ENCODE measurements around the gene ACSM2A. TPM values are rescaled to one million over a fixed set of nuclear protein-coding genes. Genes with fewer than 3 reads are reported as not detected.
"Not testable (repeated sequence)": the region's sequence is repeated elsewhere in the genome, so short reads cannot be mapped to it uniquely, and the experiment has no call there.

ACSM2A gene
- total and polyA plus RNA-seq, 2 of the 4 experiments (the other 2 are of a cell fraction) = not detected

DNA sequence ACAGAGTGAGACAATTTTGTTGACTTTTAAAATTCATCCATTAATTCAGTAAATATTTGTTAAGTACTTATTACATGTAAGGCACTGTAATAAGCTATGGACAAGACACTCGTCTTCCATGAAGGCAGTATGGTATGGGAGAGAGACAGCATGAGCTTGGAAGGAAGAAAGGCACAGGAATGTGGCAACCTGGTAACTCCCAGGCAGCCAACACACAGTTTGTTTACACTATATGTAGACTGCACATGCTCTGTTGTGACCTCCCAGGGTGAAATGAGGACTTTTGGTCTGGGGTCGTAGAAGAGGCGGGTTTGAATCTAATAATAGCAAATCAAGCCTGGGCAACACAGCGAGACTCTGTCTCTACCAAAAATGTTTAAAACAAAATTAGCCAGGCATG lies 9.0 kb downstream of the ACSM2A start:
- POLR2A ChIA-PET (ENCODE audit: unreplicated experiment); H3K27ac ChIP-seq (ENCODE audit: insufficient read depth, low read length); H2BK20ac ChIP-seq (ENCODE audit: low read depth, low read length); CTCF ChIA-PET; intact Hi-C loops (cut with micrococcal nuclease); H3K56ac ChIP-seq (ENCODE audit: extremely low read depth, insufficient read depth, low read length); H3K4me3 ChIP-seq (ENCODE audit: insufficient read depth, low read depth, low read length); H3K23ac ChIP-seq (ENCODE audit: low read depth, low read length); H2AFZ ChIP-seq (replicated peaks; ENCODE audit: low read length, poor library complexity); H3K27me3 ChIP-seq (ENCODE audit: control insufficient read depth, insufficient read depth, low read length); H3K9me3 ChIP-seq (ENCODE audit: control insufficient read depth, insufficient read depth, low read length); H3K36me3 ChIP-seq (ENCODE audit: control insufficient read depth, insufficient read depth, low read length); dilution Hi-C loops (cut with HindIII; ENCODE audit: low sequenced_read_pairs, unreplicated experiment); H3K9me1 ChIP-seq (ENCODE audit: insufficient read depth, low read length); H3K4me1 ChIP-seq (ENCODE audit: control insufficient read depth, insufficient read depth, low read length); BruUV-seq (replicated peaks); H4K5ac ChIP-seq (ENCODE audit: low read depth, low read length); H2AK5ac ChIP-seq (ENCODE audit: low read depth, low read length); H2BK120ac ChIP-seq (ENCODE audit: low read depth, low read length); H4K8ac ChIP-seq (ENCODE audit: low read depth in 2 of 2, low read length in 2 of 2); H2BK15ac ChIP-seq (ENCODE audit: low read depth, low read length); H3K79me1 ChIP-seq (ENCODE audit: low read depth in 1 of 2, low read length in 2 of 2); H3K4me2 ChIP-seq (ENCODE audit: low read depth, low read length); DNase-seq; H3K14ac ChIP-seq (replicated peaks; ENCODE audit: low read depth, low read length); H2AK9ac ChIP-seq (replicated peaks; ENCODE audit: low read depth, low read length, poor library complexity); H3K9ac ChIP-seq (ENCODE audit: low read depth, low read length); H3K18ac ChIP-seq (ENCODE audit: low read depth, low read length); H3K4ac ChIP-seq (ENCODE audit: low read depth, low read length); H4K20me1 ChIP-seq (ENCODE audit: insufficient read depth, low read length); ATAC-seq (ENCODE audit: low read depth); H2BK5ac ChIP-seq (ENCODE audit: low read depth, low read length, poor library complexity, severe bottlenecking); in situ Hi-C loops (cut with MboI; ENCODE audit: low sequenced_read_pairs); H4K91ac ChIP-seq (ENCODE audit: insufficient read depth, low read depth, low read length): not testable (repeated sequence)
- no CpG with 5 or more reads among the region's 4 CpGs for WGBS, 2 experiments (ENCODE audit: extremely low coverage in 2 of 2, insufficient read length in 1 of 2)

DNA sequence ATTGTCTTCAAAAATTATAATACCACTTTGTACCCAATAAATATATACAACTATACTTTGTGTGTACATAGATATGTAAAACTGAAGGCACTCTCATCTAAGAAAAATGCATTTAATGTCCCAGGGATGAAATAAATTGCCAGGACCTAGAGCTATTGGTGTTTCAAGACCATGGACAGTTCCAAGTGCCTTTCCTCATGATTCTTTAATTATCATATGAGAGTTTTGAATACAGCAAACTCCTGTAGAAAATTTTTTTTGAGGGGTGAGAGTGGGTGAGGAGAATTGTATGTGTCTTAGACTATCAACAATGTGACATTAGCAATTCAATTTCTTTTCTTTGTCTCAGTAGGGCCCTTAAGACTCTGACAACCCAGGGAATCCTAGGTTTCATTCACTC lies 17.6 kb downstream of the ACSM2A start:
- BruUV-seq (replicated peaks); H3K27me3 ChIP-seq (ENCODE audit: control insufficient read depth, insufficient read depth, low read length); H3K79me1 ChIP-seq (ENCODE audit: low read depth in 1 of 2, low read length in 2 of 2); H3K9me3 ChIP-seq (ENCODE audit: control insufficient read depth, insufficient read depth, low read length); H3K36me3 ChIP-seq (ENCODE audit: control insufficient read depth, insufficient read depth, low read length); H3K4me3 ChIP-seq (ENCODE audit: insufficient read depth, low read depth, low read length); CTCF ChIA-PET; H4K8ac ChIP-seq (ENCODE audit: low read depth in 2 of 2, low read length in 2 of 2); intact Hi-C loops (cut with micrococcal nuclease); H2BK20ac ChIP-seq (ENCODE audit: low read depth, low read length); H2BK5ac ChIP-seq (ENCODE audit: low read depth, low read length, poor library complexity, severe bottlenecking); H3K9me1 ChIP-seq (ENCODE audit: insufficient read depth, low read length); H2AK9ac ChIP-seq (replicated peaks; ENCODE audit: low read depth, low read length, poor library complexity); H3K56ac ChIP-seq (ENCODE audit: extremely low read depth, insufficient read depth, low read length); H3K4me1 ChIP-seq (ENCODE audit: control insufficient read depth, insufficient read depth, low read length); H2AK5ac ChIP-seq (ENCODE audit: low read depth, low read length); H3K27ac ChIP-seq (ENCODE audit: insufficient read depth, low read length); in situ Hi-C loops (cut with MboI; ENCODE audit: low sequenced_read_pairs); H3K18ac ChIP-seq (ENCODE audit: low read depth, low read length); H2BK15ac ChIP-seq (ENCODE audit: low read depth, low read length); H2AFZ ChIP-seq (replicated peaks; ENCODE audit: low read length, poor library complexity); H3K9ac ChIP-seq (ENCODE audit: low read depth, low read length); dilution Hi-C loops (cut with HindIII; ENCODE audit: low sequenced_read_pairs, unreplicated experiment); H3K4me2 ChIP-seq (ENCODE audit: low read depth, low read length); H4K91ac ChIP-seq (ENCODE audit: insufficient read depth, low read depth, low read length); DNase-seq; H4K20me1 ChIP-seq (ENCODE audit: insufficient read depth, low read length); H4K5ac ChIP-seq (ENCODE audit: low read depth, low read length); H2BK120ac ChIP-seq (ENCODE audit: low read depth, low read length); ATAC-seq (ENCODE audit: low read depth); H3K4ac ChIP-seq (ENCODE audit: low read depth, low read length); POLR2A ChIA-PET (ENCODE audit: unreplicated experiment); H3K14ac ChIP-seq (replicated peaks; ENCODE audit: low read depth, low read length); H3K23ac ChIP-seq (ENCODE audit: low read depth, low read length): not testable (repeated sequence)
